Neural crest cell (in vitro differentiated cells): ENCODE data around the gene CDR2L. TPM values are rescaled to one million over a fixed set of nuclear protein-coding genes. Genes with fewer than 3 reads are reported as not detected.
"Not testable (repeated sequence)": the region's sequence is repeated elsewhere in the genome, so short reads cannot be mapped to it uniquely, and the experiment has no call there.

ENCODE experiments used
- DNase-seq: peaks from one replicate; pipeline ENCODE4 v3.0.0; 2021; ENCODE audit warnings: low read depth, mixed read lengths, low spot score
- H3K27ac Mint-ChIP-seq: one replicate; pipeline ENCODE4 v1.8.0; 2021; ENCODE audit warnings: mild to moderate bottlenecking, mixed read lengths; ENCODE audit not compliant: unreplicated experiment
- H3K27me3 Mint-ChIP-seq: 2 replicates; pipeline ENCODE4 v1.8.0; 2021; ENCODE audit warnings: low read depth, mild to moderate bottlenecking, mixed read lengths
- H3K36me3 Mint-ChIP-seq: 2 replicates; pipeline ENCODE4 v1.8.0; 2021; ENCODE audit warnings: low read depth, mild to moderate bottlenecking, mixed read lengths
- H3K4me1 Mint-ChIP-seq: 2 replicates; pipeline ENCODE4 v1.8.0; 2021; ENCODE audit warnings: mixed read lengths
- H3K4me3 Mint-ChIP-seq: one replicate; pipeline ENCODE4 v1.8.0; 2021; ENCODE audit warnings: mild to moderate bottlenecking, mixed read lengths
- H3K9me3 Mint-ChIP-seq: 2 replicates; pipeline ENCODE4 v1.8.0; 2021; ENCODE audit warnings: mixed read lengths
- total RNA-seq: library from RNA; stranded (reverse); gene quantifications from 2 replicates; pipeline ENCODE4 v1.2.1, GENCODE V29; 2021
- TF ChIP-seq, protein P1 (sequence below): fragments of 200-600 bp; sonication (generic); conservative IDR thresholded peaks from 2 replicates; pipeline ENCODE4 v1.5.0; 2021; ENCODE audit warnings: antibody characterized with exemption, mild to moderate bottlenecking

CDR2L gene
- total RNA-seq, 1 donor from 2014 or later: 24.1 TPM

DNA sequence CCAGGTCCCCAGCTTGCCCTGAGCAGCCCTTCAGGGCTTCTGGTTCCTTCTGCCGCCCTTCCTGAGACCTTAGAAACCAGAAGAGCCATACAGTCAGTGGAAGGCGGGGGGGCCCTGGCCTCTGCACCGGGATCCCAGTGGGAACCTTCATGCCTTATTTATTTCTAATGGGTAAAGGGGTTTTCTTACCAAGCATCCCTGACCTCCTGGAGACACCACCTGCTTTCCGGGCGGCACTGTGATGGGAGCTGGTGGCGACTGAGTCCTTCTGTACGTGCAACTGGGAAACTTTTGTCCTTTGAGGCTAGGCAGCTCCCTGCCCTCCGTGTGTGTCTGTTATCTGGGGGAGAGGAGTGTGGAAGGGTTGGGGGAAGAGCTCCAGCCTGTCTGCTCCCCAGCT is 17.9 kb downstream of the CDR2L start:
- DNase-seq: no peak
- H3K36me3 Mint-ChIP-seq: no peaks in the 10 kb centered on the region
- TF ChIP-seq, protein P1, sequence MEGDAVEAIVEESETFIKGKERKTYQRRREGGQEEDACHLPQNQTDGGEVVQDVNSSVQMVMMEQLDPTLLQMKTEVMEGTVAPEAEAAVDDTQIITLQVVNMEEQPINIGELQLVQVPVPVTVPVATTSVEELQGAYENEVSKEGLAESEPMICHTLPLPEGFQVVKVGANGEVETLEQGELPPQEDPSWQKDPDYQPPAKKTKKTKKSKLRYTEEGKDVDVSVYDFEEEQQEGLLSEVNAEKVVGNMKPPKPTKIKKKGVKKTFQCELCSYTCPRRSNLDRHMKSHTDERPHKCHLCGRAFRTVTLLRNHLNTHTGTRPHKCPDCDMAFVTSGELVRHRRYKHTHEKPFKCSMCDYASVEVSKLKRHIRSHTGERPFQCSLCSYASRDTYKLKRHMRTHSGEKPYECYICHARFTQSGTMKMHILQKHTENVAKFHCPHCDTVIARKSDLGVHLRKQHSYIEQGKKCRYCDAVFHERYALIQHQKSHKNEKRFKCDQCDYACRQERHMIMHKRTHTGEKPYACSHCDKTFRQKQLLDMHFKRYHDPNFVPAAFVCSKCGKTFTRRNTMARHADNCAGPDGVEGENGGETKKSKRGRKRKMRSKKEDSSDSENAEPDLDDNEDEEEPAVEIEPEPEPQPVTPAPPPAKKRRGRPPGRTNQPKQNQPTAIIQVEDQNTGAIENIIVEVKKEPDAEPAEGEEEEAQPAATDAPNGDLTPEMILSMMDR: no peak
- H3K27me3 Mint-ChIP-seq: no peaks in the 10 kb centered on the region
- H3K4me3 Mint-ChIP-seq: no peak overlapping the region
- no peaks in the 10 kb centered on the region for H3K4me1 Mint-ChIP-seq
- H3K27ac Mint-ChIP-seq: no peak overlapping the region
- H3K9me3 Mint-ChIP-seq: no peaks in the 10 kb centered on the region

DNA sequence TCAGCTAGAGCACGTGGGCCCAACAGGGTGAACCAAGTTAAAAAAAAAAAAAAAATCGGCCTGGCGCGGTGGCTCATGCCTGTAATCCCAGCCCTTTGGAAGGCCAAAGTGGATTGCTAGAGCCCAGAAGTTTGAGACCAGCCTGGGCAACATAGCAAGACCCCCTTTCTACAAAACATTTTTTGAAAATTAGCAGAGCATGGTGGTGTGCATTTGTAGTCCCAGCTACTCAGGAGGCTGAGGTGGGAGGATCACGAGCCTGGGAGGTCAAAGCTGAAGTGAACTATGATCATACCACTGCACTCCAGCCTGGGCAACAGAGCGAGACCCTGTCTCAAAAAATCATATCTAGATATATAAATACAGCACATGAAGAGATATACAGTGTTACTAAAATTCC is 18.7 kb downstream of the CDR2L start:
- not testable (repeated sequence) for H3K4me3 Mint-ChIP-seq, H3K27me3 Mint-ChIP-seq, H3K36me3 Mint-ChIP-seq, H3K9me3 Mint-ChIP-seq, DNase-seq, H3K4me1 Mint-ChIP-seq
- H3K27ac Mint-ChIP-seq: peak overlapping the region; percentile 3

DNA sequence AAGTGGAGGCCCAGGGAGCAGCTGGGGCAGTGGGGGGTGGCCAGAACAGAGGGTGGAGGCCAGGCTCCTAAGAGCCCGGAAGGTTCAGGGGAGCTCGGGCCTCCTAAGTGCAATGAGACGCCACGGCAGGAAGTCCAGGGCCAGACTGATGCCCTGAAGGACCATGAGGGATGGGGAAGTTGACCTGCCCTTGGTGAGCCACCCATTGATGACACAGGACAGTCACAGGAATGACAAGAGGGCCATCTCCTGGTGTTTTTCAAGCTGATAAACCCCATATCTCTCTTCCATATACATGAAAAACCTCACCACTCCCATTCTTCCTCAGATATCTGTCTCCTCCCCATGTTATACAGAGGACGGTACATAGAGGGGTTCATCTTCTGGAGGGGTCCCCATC is 19.2 kb downstream of the CDR2L start:
- H3K36me3 Mint-ChIP-seq: no peaks in the 10 kb centered on the region
- TF ChIP-seq, protein P1: no peak
- H3K27me3 Mint-ChIP-seq: no peaks in the 10 kb centered on the region
- no peak overlapping the region for H3K4me3 Mint-ChIP-seq
- no peaks in the 10 kb centered on the region for H3K9me3 Mint-ChIP-seq
- H3K27ac Mint-ChIP-seq: peak overlapping the region; percentile 3
- H3K4me1 Mint-ChIP-seq: peaks cover 6% of the 10 kb centered on the region
- DNase-seq: no peak

DNA sequence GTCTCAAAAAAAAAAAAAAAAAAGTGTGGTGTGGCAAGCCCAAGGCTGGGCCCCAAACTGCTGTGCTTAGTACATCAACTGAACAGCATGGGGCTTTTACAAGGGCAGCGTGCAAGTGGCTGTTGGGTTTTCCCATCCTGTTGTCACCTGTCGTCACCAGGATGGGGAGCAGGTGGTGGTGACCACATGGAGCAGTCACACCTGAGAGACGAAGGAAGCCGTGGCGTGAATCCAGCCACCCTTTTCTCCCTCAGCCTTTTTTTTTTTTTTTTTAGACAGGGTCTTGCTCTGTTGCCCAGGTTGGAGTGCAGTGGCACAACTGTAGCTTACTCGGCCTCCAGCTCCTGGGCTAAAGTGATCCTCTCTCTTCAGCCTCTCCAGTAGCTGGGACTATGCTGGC is 20.9 kb downstream of the CDR2L start:
- H3K4me3 Mint-ChIP-seq: no peak overlapping the region
- no peaks in the 10 kb centered on the region for H3K9me3 Mint-ChIP-seq
- peaks cover 19% of the 10 kb centered on the region for H3K4me1 Mint-ChIP-seq
- no peaks in the 10 kb centered on the region for H3K27me3 Mint-ChIP-seq
- no peak overlapping the region for H3K27ac Mint-ChIP-seq
- DNase-seq: no peak
- TF ChIP-seq, protein P1: no peak
- no peaks in the 10 kb centered on the region for H3K36me3 Mint-ChIP-seq

DNA sequence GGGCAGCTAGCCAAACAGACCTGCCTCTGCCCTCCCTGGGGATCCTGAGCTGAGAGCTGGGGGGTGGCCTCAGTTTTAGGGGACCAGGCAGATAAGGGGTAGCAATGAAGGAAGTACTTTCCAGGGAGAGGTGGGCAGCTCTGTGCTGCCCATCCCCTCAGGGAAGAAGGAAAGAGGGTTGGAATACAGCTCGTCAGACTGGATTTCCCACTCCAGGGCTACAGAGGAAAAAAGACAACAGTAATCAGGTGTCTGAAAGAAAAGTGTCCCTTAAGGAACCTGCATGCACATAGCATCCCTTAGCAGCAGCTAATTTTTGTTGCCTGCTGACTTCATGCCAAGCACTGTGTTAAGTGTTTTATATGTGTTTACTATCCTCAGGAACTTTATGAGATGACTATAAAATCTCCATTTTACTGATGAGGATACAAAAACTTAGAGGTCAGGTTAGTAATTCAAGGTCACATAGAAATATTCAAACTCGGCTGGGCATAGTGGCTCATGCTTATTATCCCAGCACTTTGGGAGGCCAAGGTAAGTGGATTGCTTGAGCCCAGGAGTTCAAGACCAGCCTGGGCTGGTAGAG is 21.8 kb downstream of the CDR2L start:
- peaks cover 26% of the 10 kb centered on the region for H3K4me1 Mint-ChIP-seq
- H3K4me3 Mint-ChIP-seq: peak overlapping the region; percentile 57
- H3K27me3 Mint-ChIP-seq: no peaks in the 10 kb centered on the region
- H3K9me3 Mint-ChIP-seq: no peaks in the 10 kb centered on the region
- TF ChIP-seq, protein P1: no peak
- DNase-seq: no peak
- no peak overlapping the region for H3K27ac Mint-ChIP-seq
- H3K36me3 Mint-ChIP-seq: peaks cover 3% of the 10 kb centered on the region

DNA sequence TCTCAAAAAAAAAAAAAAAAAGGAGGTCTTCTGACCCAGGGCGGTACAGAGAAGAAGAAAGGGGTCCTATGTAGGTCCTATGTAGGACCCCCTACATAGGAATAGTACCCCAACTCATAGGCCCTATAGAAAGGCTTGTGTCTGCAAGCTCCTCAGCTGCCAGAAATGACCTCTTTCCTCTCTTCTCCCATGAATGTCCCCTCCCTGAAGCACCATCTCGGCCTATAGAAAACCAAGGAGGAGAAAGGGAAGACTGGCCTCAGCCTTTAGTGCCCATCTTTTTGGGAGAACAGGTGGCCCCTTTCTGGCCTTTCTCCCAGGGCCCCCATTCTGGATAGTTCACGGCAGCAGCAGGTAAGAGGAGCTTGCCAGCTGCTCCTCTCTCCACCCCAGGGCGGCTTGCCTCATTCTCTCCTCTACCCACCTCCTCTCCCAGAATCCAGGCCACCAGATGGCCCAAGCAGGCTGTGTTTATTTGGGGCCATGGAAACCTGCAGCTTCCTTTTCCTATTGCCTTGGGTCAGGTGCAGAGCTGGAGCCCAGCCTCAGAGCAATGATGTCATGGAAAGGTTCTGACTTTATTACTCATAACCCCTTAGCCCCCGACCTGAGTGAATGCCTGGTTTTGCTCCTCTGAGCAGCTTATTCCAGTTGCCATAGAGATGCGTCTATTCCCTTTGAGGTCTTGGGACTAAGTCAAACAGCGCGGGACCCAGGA is 23.4 kb downstream of the CDR2L start:
- Mint-ChIP-seq H3K4me1 (peaks cover 30% of the 10 kb centered on the region), H3K9me3 (no peaks in the 10 kb centered on the region), H3K4me3 (peak overlapping the region; percentile 97), H3K27me3 (no peaks in the 10 kb centered on the region), H3K27ac (peak overlapping the region; percentile 98), H3K36me3 (peaks cover 3% of the 10 kb centered on the region)
- DNase-seq: no peak
- TF ChIP-seq, protein P1: no peak
